IMR-90 (cell line): ENCODE measurements around the gene IL20. TPM values are rescaled to one million over a fixed set of nuclear protein-coding genes. Genes with fewer than 3 reads are reported as not detected.

Source experiments
- ATAC-seq: fragments of 200-7000 bp; cut with Tn5 transposase; 2 replicates; pipeline ENCODE4 v1.9.1; 2020; ENCODE audit warnings: low read depth, mild to moderate bottlenecking, moderate library complexity
- Bru-seq: library from RNA; stranded (reverse); fragments of 400-500 nt; gene quantifications from one replicate; lab custom pipeline; 2021; lab: Mats Ljungman, UMichigan
- BruChase-seq, 2 experiments: library from RNA; stranded (reverse); fragments of 400-500 nt; gene quantifications; one replicate each; lab custom pipeline; 2021; lab: Mats Ljungman, UMichigan
- BruUV-seq: library from RNA; stranded (reverse); fragments of 400-500 nt; replicated peaks from 2 replicates; lab custom pipeline; 2021; lab: Mats Ljungman, UMichigan
- CTCF ChIA-PET: fragments of 300-600 bp; formaldehyde crosslinking; extraction: SDS; loops from one replicate; lab custom pipeline; 2021; ENCODE audit warnings: antibody characterized with exemption; lab: Yijun Ruan, JAX
- POLR2A ChIA-PET: fragments of 300-600 bp; sonication (Branson Sonifier 250); formaldehyde crosslinking; loops from one replicate; lab custom pipeline; 2022; ENCODE audit warnings: antibody characterized with exemption; ENCODE audit not compliant: unreplicated experiment; lab: Charles Lee
- DNase-seq: peaks from one replicate; pipeline ENCODE4 v3.0.0; 2013
- H2AFZ ChIP-seq: replicated peaks from 2 replicates; pipeline ENCODE3; 2013; ENCODE audit warnings: low read length, mild to moderate bottlenecking; ENCODE audit not compliant: poor library complexity
- H2AK5ac ChIP-seq: 2 replicates; pipeline ENCODE4 v1.6.1; 2013; ENCODE audit warnings: low read depth, low read length, inconsistent platforms
- H2AK9ac ChIP-seq: replicated peaks from 2 replicates; pipeline ENCODE3; 2013; ENCODE audit warnings: mild to moderate bottlenecking, low read depth, low read length, moderate library complexity; ENCODE audit not compliant: poor library complexity
- H2BK120ac ChIP-seq: 2 replicates; pipeline ENCODE4 v1.6.1; 2013; ENCODE audit warnings: low read depth, low read length, inconsistent platforms
- H2BK15ac ChIP-seq: 3 replicates; pipeline ENCODE4 v1.6.1; 2013; ENCODE audit warnings: low read depth, low read length, inconsistent platforms
- H2BK20ac ChIP-seq: 2 replicates; pipeline ENCODE4 v1.6.1; 2013; ENCODE audit warnings: low read depth, mild to moderate bottlenecking, inconsistent platforms, low read length, moderate library complexity
- H2BK5ac ChIP-seq: 2 replicates; pipeline ENCODE4 v1.6.1; 2013; ENCODE audit warnings: mild to moderate bottlenecking, low read depth, low read length, inconsistent platforms; ENCODE audit not compliant: poor library complexity, severe bottlenecking
- H3K14ac ChIP-seq: replicated peaks from 2 replicates; pipeline ENCODE4 v1.6.1; 2013; ENCODE audit warnings: low read depth, low read length, inconsistent platforms
- H3K18ac ChIP-seq: 2 replicates; pipeline ENCODE4 v1.6.1; 2013; ENCODE audit warnings: low read depth, low read length, control low read depth
- H3K23ac ChIP-seq: 2 replicates; pipeline ENCODE4 v1.6.1; 2013; ENCODE audit warnings: low read depth, low read length, inconsistent platforms
- H3K27ac ChIP-seq: 2 replicates; pipeline ENCODE4 v1.5.1; 2013; ENCODE audit warnings: mild to moderate bottlenecking, control low read depth, low read length; ENCODE audit not compliant: insufficient read depth
- H3K27me3 ChIP-seq: 2 replicates; pipeline ENCODE4 v1.6.1; 2013; ENCODE audit warnings: low read length; ENCODE audit not compliant: control insufficient read depth, insufficient read depth
- H3K36me3 ChIP-seq: 2 replicates; pipeline ENCODE4 v1.6.1; 2013; ENCODE audit warnings: low read length, mixed read lengths; ENCODE audit not compliant: control insufficient read depth, insufficient read depth
- H3K4ac ChIP-seq: 2 replicates; pipeline ENCODE4 v1.6.1; 2013; ENCODE audit warnings: low read depth, low read length, inconsistent platforms
- H3K4me1 ChIP-seq: 2 replicates; pipeline ENCODE4 v1.6.1; 2013; ENCODE audit warnings: low read length, mixed read lengths; ENCODE audit not compliant: control insufficient read depth, insufficient read depth
- H3K4me2 ChIP-seq: 2 replicates; pipeline ENCODE4 v1.6.1; 2013; ENCODE audit warnings: low read depth, mild to moderate bottlenecking, control low read depth, low read length, moderate library complexity
- H3K4me3 ChIP-seq: 2 replicates; pipeline ENCODE4 v1.5.1; 2013; ENCODE audit warnings: low read depth, mild to moderate bottlenecking, control low read depth, low read length, moderate library complexity; ENCODE audit not compliant: insufficient read depth
- H3K56ac ChIP-seq: 2 replicates; pipeline ENCODE4 v1.6.1; 2013; ENCODE audit warnings: low read length, inconsistent platforms; ENCODE audit not compliant: insufficient read depth; ENCODE audit errors: extremely low read depth
- H3K79me1 ChIP-seq, 2 experiments: 2 replicates each; pipeline ENCODE4 v1.6.1; 2013; ENCODE audit warnings: low read length in 2 of 2, inconsistent platforms in 1 of 2, low read depth in 1 of 2
- H3K9ac ChIP-seq: 2 replicates; pipeline ENCODE4 v1.6.1; 2013; ENCODE audit warnings: low read depth, low read length, control low read depth
- H3K9me1 ChIP-seq: 2 replicates; pipeline ENCODE4 v1.6.1; 2013; ENCODE audit warnings: low read length, inconsistent platforms; ENCODE audit not compliant: insufficient read depth
- H3K9me3 ChIP-seq: 2 replicates; pipeline ENCODE4 v1.6.1; 2013; ENCODE audit warnings: low read length; ENCODE audit not compliant: control insufficient read depth, insufficient read depth
- H4K20me1 ChIP-seq: 2 replicates; pipeline ENCODE4 v1.6.1; 2013; ENCODE audit warnings: low read length, inconsistent platforms; ENCODE audit not compliant: insufficient read depth
- H4K5ac ChIP-seq: 2 replicates; pipeline ENCODE4 v1.6.1; 2013; ENCODE audit warnings: mild to moderate bottlenecking, low read depth, low read length, control low read depth
- H4K8ac ChIP-seq, 2 experiments: 2 replicates each; pipeline ENCODE4 v1.6.1; 2013; ENCODE audit warnings: low read depth in 2 of 2, low read length in 2 of 2, control low read depth in 1 of 2, inconsistent platforms in 1 of 2
- H4K91ac ChIP-seq: 2 replicates; pipeline ENCODE4 v1.6.1; 2013; ENCODE audit warnings: low read depth, low read length, inconsistent platforms; ENCODE audit not compliant: insufficient read depth
- BHLHE40 ChIP-seq: fragments of 150-350 bp; IDR thresholded peaks from 2 replicates; pipeline ENCODE4 v1.6.1; 2016; ENCODE audit warnings: mild to moderate bottlenecking, low read depth, low read length
- CEBPB ChIP-seq: IDR thresholded peaks from 2 replicates; pipeline ENCODE4 v1.6.1; 2012; ENCODE audit warnings: low read depth, low read length, improper control_type of control experiment
- CHD1 ChIP-seq: IDR thresholded peaks from 2 replicates; pipeline ENCODE4 v1.6.1; 2012; ENCODE audit warnings: low read depth, low read length, improper control_type of control experiment
- FOS ChIP-seq: fragments of 150-350 bp; IDR thresholded peaks from 2 replicates; pipeline ENCODE4 v1.6.1; 2016; ENCODE audit warnings: low read depth, low read length
- MAZ ChIP-seq: IDR thresholded peaks from 2 replicates; pipeline ENCODE4 v1.6.1; 2012; ENCODE audit warnings: low read depth, mild to moderate bottlenecking, low read length, improper control_type of control experiment, moderate library complexity, borderline replicate concordance
- NFE2L2 ChIP-seq: fragments of 150-350 bp; IDR thresholded peaks from 2 replicates; pipeline ENCODE4 v1.6.1; 2016; ENCODE audit warnings: low read depth, mild to moderate bottlenecking, low read length
- RFX5 ChIP-seq: IDR thresholded peaks from 2 replicates; pipeline ENCODE4 v1.8.0; 2012; ENCODE audit warnings: low read depth, mild to moderate bottlenecking, low read length, moderate library complexity
- SMC3 ChIP-seq: fragments of 150-350 bp; IDR thresholded peaks from 2 replicates; pipeline ENCODE4 v1.6.1; 2016; ENCODE audit warnings: low read depth, mild to moderate bottlenecking, antibody characterized with exemption, low read length, moderate library complexity
- WGBS, 2 experiments: methylation state at CpG; one replicate each; pipeline versions ENCODE4 v1.1.5 to v1.1.7; 2013; ENCODE audit warnings: missing lambda C conversion rate in 2 of 2; ENCODE audit not compliant: insufficient read length in 1 of 2; ENCODE audit errors: extremely low coverage in 2 of 2; 5-methylcytosine and 5-hydroxymethylcytosine counted together
- dilution Hi-C: fragments of 300-500 bp; cut with HindIII; formaldehyde crosslinking; loops from one replicate; pipeline ENCODE4 v1.14.3; 2018; ENCODE audit warnings: low sequenced_read_pairs; ENCODE audit not compliant: unreplicated experiment
- in situ Hi-C: fragments of 300-500 bp; cut with MboI; formaldehyde crosslinking; loops from 3 replicates; pipeline ENCODE4 v1.14.3; 2019; ENCODE audit warnings: low sequenced_read_pairs, inconsistent platforms, mixed read lengths
- intact Hi-C: fragments of 100-400 bp; cut with micrococcal nuclease; formaldehyde crosslinking; loops from 2 replicates; pipeline ENCODE4 v1.10.0; 2022
- long read RNA-seq: library from polyadenylated mRNA; unstranded; transcript quantifications from one replicate; pipeline ENCODE4 v2.0.0, GENCODE V29; 2021; ENCODE audit not compliant: unreplicated experiment
- polyA plus RNA-seq, 3 experiments: library from polyadenylated mRNA; depleted of rRNA; stranded (reverse); fragments of >200 nt; gene quantifications; 2 replicates each; pipeline ENCODE4 v1.2.3, GENCODE V29; 2012; ENCODE audit warnings: low replicate concordance in 1 of 3
- total RNA-seq: library from RNA; depleted of rRNA; stranded (reverse); fragments of >200 nt; gene quantifications from 2 replicates; pipeline ENCODE4 v1.2.3, GENCODE V29; 2012; rRNA removed
- TF ChIP-seq, protein P1 (sequence below): fragments of 150-350 bp; IDR thresholded peaks from 2 replicates; pipeline ENCODE4 v1.6.1; 2017; ENCODE audit warnings: mild to moderate bottlenecking, antibody characterized with exemption, low read length, low read depth
- TF ChIP-seq, protein P2 (sequence below): conservative IDR thresholded peaks from 2 replicates; pipeline ENCODE4 v1.5.1; 2012; ENCODE audit warnings: mild to moderate bottlenecking, low read depth, low read length, improper control_type of control experiment

The IL20 gene, protein sequence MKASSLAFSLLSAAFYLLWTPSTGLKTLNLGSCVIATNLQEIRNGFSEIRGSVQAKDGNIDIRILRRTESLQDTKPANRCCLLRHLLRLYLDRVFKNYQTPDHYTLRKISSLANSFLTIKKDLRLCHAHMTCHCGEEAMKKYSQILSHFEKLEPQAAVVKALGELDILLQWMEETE
- total RNA-seq (not detected in 2 replicates), polyA plus RNA-seq (2012; rRNA removed) (not detected in 2 replicates), Bru-seq, nascent RNA (percentile 13 among the genes with signal in this experiment), BruChase-seq, experiment 1, labeled RNA remaining after a 6-hour chase (not detected), BruChase-seq, experiment 2, labeled RNA remaining after a 2-hour chase (percentile 18 among the genes with signal in this experiment)
- polyA plus RNA-seq (2012; cell fraction: cytosol; rRNA removed): not detected in 2 replicates
- 0.11 TPM in 1 of 2 replicates, not detected in the other for polyA plus RNA-seq (2012; cell fraction: nucleus; rRNA removed; ENCODE audit: low replicate concordance)
- long read RNA-seq: 0 reads

DNA sequence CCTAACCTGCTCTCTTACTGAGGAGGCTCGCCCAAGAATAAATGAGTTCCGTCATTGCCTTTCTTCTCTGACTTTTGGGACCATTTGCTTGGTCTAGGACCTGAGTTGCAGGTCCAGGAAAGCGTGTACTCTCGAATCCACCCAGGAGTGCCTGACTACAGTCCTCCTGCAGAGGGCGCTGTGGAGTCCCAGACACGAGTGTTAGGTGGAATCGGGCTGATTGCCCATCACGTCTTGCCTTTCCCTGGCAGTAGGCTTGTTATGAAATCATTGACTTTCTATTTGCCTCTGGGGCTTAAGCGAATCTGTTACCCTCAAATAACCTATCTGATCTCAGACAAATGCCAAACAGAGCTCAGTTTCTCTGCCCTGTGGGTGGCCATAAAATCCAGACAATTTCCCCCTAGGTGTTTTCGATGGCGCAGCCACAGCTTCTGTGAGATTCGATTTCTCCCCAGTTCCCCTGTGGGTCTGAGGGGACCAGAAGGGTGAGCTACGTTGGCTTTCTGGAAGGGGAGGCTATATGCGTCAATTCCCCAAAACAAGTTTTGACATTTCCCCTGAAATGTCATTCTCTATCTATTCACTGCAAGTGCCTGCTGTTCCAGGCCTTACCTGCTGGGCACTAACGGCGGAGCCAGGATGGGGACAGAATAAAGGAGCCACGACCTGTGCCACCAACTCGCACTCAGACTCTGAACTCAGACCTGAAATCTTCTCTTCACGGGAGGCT, at the start of gene IL20:
TSS of gene IL20 (plus strand) at position 685 of the 733 bp plus-strand sequence. CDS start 230 bp downstream, outside the sequence.
- Histone ChIP-seq H3K9ac (no peak within 1 kb of the TSS), H3K14ac (peak within 1 kb of the TSS; percentile 73), H4K20me1 (no peaks in the 10 kb centered on the region), H2BK120ac (peak within 1 kb of the TSS; percentile 91), H3K36me3 (no peaks in the 10 kb centered on the region), H2BK5ac (peak within 1 kb of the TSS; percentile 63), H3K4ac (peak within 1 kb of the TSS; percentile 91), H3K9me3 (no peaks in the 10 kb centered on the region), H3K18ac (peak within 1 kb of the TSS; percentile 63; the same call in 1 of the 2 replicates), H3K56ac (peak within 1 kb of the TSS; percentile 59), H3K4me3 (no peak within 1 kb of the TSS), H4K8ac (peak within 1 kb of the TSS; percentile 29 to 65; a peak in 1 of 4 replicates), H4K91ac (peak within 1 kb of the TSS; percentile 83), H3K9me1 (peaks cover 12% of the 10 kb centered on the region), H3K4me1 (peaks cover 6% of the 10 kb centered on the region), H3K4me2 (no peak within 1 kb of the TSS), H2AFZ (peak within 1 kb of the TSS; percentile 58), H3K79me1 (no peaks in the 10 kb centered on the region), H2AK9ac (no peak within 1 kb of the TSS), H3K27ac (peak within 1 kb of the TSS; percentile 18; the same call in 1 of the 2 replicates), H3K23ac (peak within 1 kb of the TSS; percentile 67; the same call in 1 of the 2 replicates), H2BK15ac (peak within 1 kb of the TSS; percentile 61; the same call in 2 of the 3 replicates), H3K27me3 (peaks cover 5% of the 10 kb centered on the region; the same call in 1 of the 2 replicates), H2AK5ac (peak within 1 kb of the TSS; percentile 77), H4K5ac (peak within 1 kb of the TSS; percentile 41; the same call in 1 of the 2 replicates), H2BK20ac (peak within 1 kb of the TSS; percentile 91)
- BruUV-seq: no TSS peak
- 40% methylated on average over 8 of the region's 19 CpGs; no CpG with 5 or more reads in 1 of the 2 experiments for WGBS, 2 experiments
- CTCF ChIA-PET: interaction anchor here (0.6 to 3.0 kb wide), 15 partner anchors 10 to 63 kb away, joined by 3 to 12 read pairs (median 3); no protein-coding TSS in a partner anchor
- intact Hi-C loops: loop anchor here (1.0 kb wide), 1 partner anchor 46 kb away; no protein-coding TSS in a partner anchor
- peak; percentile 64 for ATAC-seq
- POLR2A ChIA-PET: no interaction called here
- dilution Hi-C loops: no loop called here
- in situ Hi-C loops: no loop called here
- DNase-seq: peak; percentile 80
- TF ChIP-seq, protein P1, sequence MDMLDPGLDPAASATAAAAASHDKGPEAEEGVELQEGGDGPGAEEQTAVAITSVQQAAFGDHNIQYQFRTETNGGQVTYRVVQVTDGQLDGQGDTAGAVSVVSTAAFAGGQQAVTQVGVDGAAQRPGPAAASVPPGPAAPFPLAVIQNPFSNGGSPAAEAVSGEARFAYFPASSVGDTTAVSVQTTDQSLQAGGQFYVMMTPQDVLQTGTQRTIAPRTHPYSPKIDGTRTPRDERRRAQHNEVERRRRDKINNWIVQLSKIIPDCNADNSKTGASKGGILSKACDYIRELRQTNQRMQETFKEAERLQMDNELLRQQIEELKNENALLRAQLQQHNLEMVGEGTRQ: no peak
- peak; percentile 37; the same call in 1 of the 2 replicates for TF ChIP-seq CEBPB
- TF ChIP-seq NFE2L2: no peak
- TF ChIP-seq CHD1: no peak
- TF ChIP-seq MAZ: no peak
- peak; percentile 88 for TF ChIP-seq SMC3
- TF ChIP-seq, protein P2, sequence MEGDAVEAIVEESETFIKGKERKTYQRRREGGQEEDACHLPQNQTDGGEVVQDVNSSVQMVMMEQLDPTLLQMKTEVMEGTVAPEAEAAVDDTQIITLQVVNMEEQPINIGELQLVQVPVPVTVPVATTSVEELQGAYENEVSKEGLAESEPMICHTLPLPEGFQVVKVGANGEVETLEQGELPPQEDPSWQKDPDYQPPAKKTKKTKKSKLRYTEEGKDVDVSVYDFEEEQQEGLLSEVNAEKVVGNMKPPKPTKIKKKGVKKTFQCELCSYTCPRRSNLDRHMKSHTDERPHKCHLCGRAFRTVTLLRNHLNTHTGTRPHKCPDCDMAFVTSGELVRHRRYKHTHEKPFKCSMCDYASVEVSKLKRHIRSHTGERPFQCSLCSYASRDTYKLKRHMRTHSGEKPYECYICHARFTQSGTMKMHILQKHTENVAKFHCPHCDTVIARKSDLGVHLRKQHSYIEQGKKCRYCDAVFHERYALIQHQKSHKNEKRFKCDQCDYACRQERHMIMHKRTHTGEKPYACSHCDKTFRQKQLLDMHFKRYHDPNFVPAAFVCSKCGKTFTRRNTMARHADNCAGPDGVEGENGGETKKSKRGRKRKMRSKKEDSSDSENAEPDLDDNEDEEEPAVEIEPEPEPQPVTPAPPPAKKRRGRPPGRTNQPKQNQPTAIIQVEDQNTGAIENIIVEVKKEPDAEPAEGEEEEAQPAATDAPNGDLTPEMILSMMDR: peak; percentile 87
- TF ChIP-seq FOS: no peak
- TF ChIP-seq BHLHE40: no peak
- TF ChIP-seq RFX5: no peak
